Karpas-422 (cell line): Measurements from ENCODE around the gene GOLGA6B. TPM values are rescaled to one million over a fixed set of nuclear protein-coding genes. Genes with fewer than 3 reads are reported as not detected.
"Not testable (repeated sequence)": the region's sequence is repeated elsewhere in the genome, so short reads cannot be mapped to it uniquely, and the experiment has no call there.

Source experiments
- DNase-seq: peaks from one replicate; pipeline ENCODE4 v3.0.0-alpha.2; 2015
- H2AFZ ChIP-seq: fragments of 200-600 bp; sonication (generic); 2 replicates; pipeline ENCODE4 v1.6.1; 2014; ENCODE audit warnings: antibody characterized with exemption, low read length, mixed read lengths
- H3K27ac ChIP-seq: fragments of 200-600 bp; sonication (generic); 2 replicates; pipeline ENCODE4 v1.5.1; 2014; ENCODE audit warnings: mild to moderate bottlenecking, low read length, moderate library complexity
- H3K27me3 ChIP-seq: fragments of 200-600 bp; sonication (generic); 2 replicates; pipeline ENCODE4 v1.6.1; 2014; ENCODE audit warnings: low read length, mixed read lengths
- H3K36me3 ChIP-seq: fragments of 200-600 bp; sonication (generic); 2 replicates; pipeline ENCODE4 v1.6.1; 2014; ENCODE audit warnings: low read length, mixed read lengths; ENCODE audit not compliant: insufficient read depth
- H3K4me1 ChIP-seq: fragments of 200-600 bp; sonication (generic); 2 replicates; pipeline ENCODE4 v1.6.1; 2014; ENCODE audit warnings: mild to moderate bottlenecking, low read length, mixed read lengths
- H3K4me2 ChIP-seq: fragments of 200-600 bp; sonication (generic); 2 replicates; pipeline ENCODE4 v1.6.1; 2014; ENCODE audit warnings: low read length, low read depth, mild to moderate bottlenecking; ENCODE audit not compliant: poor library complexity, severe bottlenecking
- H3K4me3 ChIP-seq: fragments of 200-600 bp; sonication (generic); 2 replicates; pipeline ENCODE4 v1.5.1; 2014; ENCODE audit warnings: mild to moderate bottlenecking, antibody characterized with exemption, low read length, mixed read lengths
- H3K79me2 ChIP-seq: fragments of 200-600 bp; sonication (generic); 2 replicates; pipeline ENCODE4 v1.6.1; 2014; ENCODE audit warnings: mild to moderate bottlenecking, low read length, mixed read lengths
- H3K9ac ChIP-seq: fragments of 200-600 bp; sonication (generic); 2 replicates; pipeline ENCODE4 v1.6.0; 2014; ENCODE audit warnings: low read length
- H3K9me2 ChIP-seq: fragments of 200-600 bp; sonication (generic), shearing (Covaris generic); replicated peaks from 2 replicates; pipeline ENCODE4 v1.6.0; 2014; ENCODE audit warnings: mild to moderate bottlenecking, low read length, moderate library complexity; ENCODE audit not compliant: insufficient read depth
- H3K9me3 ChIP-seq: fragments of 300-700, 200-600 bp; sonication (generic); 2 replicates; pipeline ENCODE4 v1.6.1; 2014; ENCODE audit warnings: low read length, mixed read lengths
- H4K20me1 ChIP-seq: fragments of 200-600 bp; sonication (generic); 2 replicates; pipeline ENCODE4 v1.6.1; 2014; ENCODE audit warnings: mild to moderate bottlenecking, antibody characterized with exemption, low read length, low read depth; ENCODE audit not compliant: insufficient read depth
- total RNA-seq: library from RNA; depleted of rRNA; stranded (reverse); fragments of >200 nt; shearing (Covaris generic); gene quantifications from 2 replicates; pipeline ENCODE4 v1.2.3, GENCODE V29; 2014; ENCODE audit warnings: low replicate concordance; rRNA removed

Gene GOLGA6B
- not detected in 2 replicates for total RNA-seq

- not testable (repeated sequence) for H3K4me1 ChIP-seq, H3K9me3 ChIP-seq, H3K27ac ChIP-seq, H3K4me3 ChIP-seq, DNase-seq, H3K9me2 ChIP-seq, H2AFZ ChIP-seq, H3K9ac ChIP-seq, H3K27me3 ChIP-seq, H3K4me2 ChIP-seq, H3K36me3 ChIP-seq, H3K79me2 ChIP-seq, H4K20me1 ChIP-seq
Observed at GRCh38 chr15:72654397-72654796, at the start of gene GOLGA6B. Gene GOLGA6B, plus strand, starts transcription at chr15:72654697. Its CDS starts 41 bp downstream, at chr15:72654738.

- no peaks in the 10 kb centered on the region for H3K9me3 ChIP-seq
- H3K4me3 ChIP-seq: no peak overlapping the region
- no peaks in the 10 kb centered on the region for H3K27me3 ChIP-seq
- no peaks in the 10 kb centered on the region for H3K36me3 ChIP-seq
- H3K4me1 ChIP-seq: no peaks in the 10 kb centered on the region
- DNase-seq: no peak
- H3K4me2 ChIP-seq: no peak overlapping the region
- H2AFZ ChIP-seq: no peak overlapping the region
- no peaks in the 10 kb centered on the region for H3K9me2 ChIP-seq
- H3K9ac ChIP-seq: no peak overlapping the region
- no peaks in the 10 kb centered on the region for H4K20me1 ChIP-seq
- no peak overlapping the region for H3K27ac ChIP-seq
- no peaks in the 10 kb centered on the region for H3K79me2 ChIP-seq
Observed at GRCh38 chr15:72604794-72605193, 49.7 kb upstream of the GOLGA6B start.

GRCh38 chr15:72608084-72608483 lies 46.4 kb upstream of the GOLGA6B start:
- not testable (repeated sequence) for H3K9ac ChIP-seq

GRCh38 chr15:72609862-72610261 lies 44.6 kb upstream of the GOLGA6B start:
- H2AFZ ChIP-seq: no peak overlapping the region
- H3K4me3 ChIP-seq: no peak overlapping the region
- H3K27ac ChIP-seq: no peak overlapping the region
- no peak overlapping the region for H3K4me2 ChIP-seq
- no peaks in the 10 kb centered on the region for H3K27me3 ChIP-seq
- H3K36me3 ChIP-seq: no peaks in the 10 kb centered on the region
- H4K20me1 ChIP-seq: no peaks in the 10 kb centered on the region
- no peaks in the 10 kb centered on the region for H3K9me2 ChIP-seq
- H3K9ac ChIP-seq: no peak overlapping the region
- H3K9me3 ChIP-seq: no peaks in the 10 kb centered on the region
- H3K79me2 ChIP-seq: no peaks in the 10 kb centered on the region
- no peaks in the 10 kb centered on the region for H3K4me1 ChIP-seq
- no peak for DNase-seq

More at GRCh38 chr15:72608084-72608483, 46.4 kb upstream of the GOLGA6B start:
- H3K4me1 ChIP-seq, H3K4me2 ChIP-seq, H3K36me3 ChIP-seq, H3K27ac ChIP-seq, H4K20me1 ChIP-seq, H3K9me3 ChIP-seq, DNase-seq, H3K9me2 ChIP-seq, H2AFZ ChIP-seq, H3K4me3 ChIP-seq, H3K79me2 ChIP-seq, H3K27me3 ChIP-seq: not testable (repeated sequence)

GRCh38 chr15:72612324-72612723 lies 42.2 kb upstream of the GOLGA6B start:
- not testable (repeated sequence) for H3K79me2 ChIP-seq, H3K9me3 ChIP-seq, H3K4me2 ChIP-seq, H3K4me1 ChIP-seq, H3K36me3 ChIP-seq, H3K27me3 ChIP-seq, H3K9me2 ChIP-seq, H3K9ac ChIP-seq, H3K27ac ChIP-seq, H2AFZ ChIP-seq, DNase-seq, H4K20me1 ChIP-seq, H3K4me3 ChIP-seq

- Histone ChIP-seq H3K9me2 (no peaks in the 10 kb centered on the region), H3K9me3 (no peaks in the 10 kb centered on the region), H3K4me2 (no peak overlapping the region), H4K20me1 (no peaks in the 10 kb centered on the region), H3K79me2 (no peaks in the 10 kb centered on the region), H3K27me3 (no peaks in the 10 kb centered on the region), H3K4me3 (no peak overlapping the region), H3K4me1 (no peaks in the 10 kb centered on the region), H3K9ac (no peak overlapping the region), H3K36me3 (no peaks in the 10 kb centered on the region), H3K27ac (no peak overlapping the region), H2AFZ (no peak overlapping the region)
- DNase-seq: peak; percentile 23
Observed at GRCh38 chr15:72614810-72615532, 39.5 kb upstream of the GOLGA6B start.

GRCh38 chr15:72615533-72616233 lies 38.8 kb upstream of the GOLGA6B start:
- not testable (repeated sequence) for H3K4me1 ChIP-seq, H3K9ac ChIP-seq, H3K79me2 ChIP-seq, H3K27ac ChIP-seq, H3K36me3 ChIP-seq, H3K9me2 ChIP-seq, H4K20me1 ChIP-seq, H3K4me2 ChIP-seq, H3K4me3 ChIP-seq, H3K9me3 ChIP-seq, H2AFZ ChIP-seq, H3K27me3 ChIP-seq
- DNase-seq: peak; percentile 34

- Histone ChIP-seq H3K79me2 (no peaks in the 10 kb centered on the region), H3K27ac (no peak overlapping the region), H4K20me1 (no peaks in the 10 kb centered on the region)
Observed at GRCh38 chr15:72616491-72617210, 37.8 kb upstream of the GOLGA6B start.

More at GRCh38 chr15:72616491-72617210, 37.8 kb upstream of the GOLGA6B start:
- Histone ChIP-seq H3K27me3 (no peaks in the 10 kb centered on the region), H3K9me2 (no peaks in the 10 kb centered on the region), H3K9ac (no peak overlapping the region), H3K4me3 (no peak overlapping the region), H3K9me3 (no peaks in the 10 kb centered on the region), H3K4me1 (no peaks in the 10 kb centered on the region), H2AFZ (no peak overlapping the region), H3K36me3 (no peaks in the 10 kb centered on the region), H3K4me2 (no peak overlapping the region)
- peak; percentile 19 for DNase-seq
